Stimulated activated naive CD8-positive, alpha-beta T cell treated with anti-CD3 and anti-CD28 coated beads, Interleukin-15, amount 100 ng/mL, for 72 hours (primary cell): ENCODE results near the gene STK16.
A peak's percentile ranks its signal among the peaks of the same experiment; 100 is the strongest.
"Not testable (repeated sequence)": the region's sequence is repeated elsewhere in the genome, so short reads cannot be mapped to it uniquely, and the experiment has no call there.

Experiments
- ATAC-seq: fragments of 150-1000 bp; cut with Tn5 transposase; 2 replicates; pipeline ENCODE4 v1.10.0; 2021; ENCODE audit warnings: mild to moderate bottlenecking, moderate library complexity
- DNase-seq, 2 donors: peaks; one replicate each; pipeline ENCODE4 v3.0.0; 2021 to 2022
- H3K27ac Mint-ChIP-seq, 2 donors: one replicate each; pipeline ENCODE4 v1.8.0; 2022; ENCODE audit warnings: mild to moderate bottlenecking in 2 of 2, mixed read lengths in 2 of 2, moderate library complexity in 2 of 2
- H3K27me3 Mint-ChIP-seq: one replicate; pipeline ENCODE4 v1.8.0; 2022; ENCODE audit warnings: mixed read lengths
- H3K4me1 Mint-ChIP-seq: one replicate; pipeline ENCODE4 v1.8.0; 2022; ENCODE audit warnings: mild to moderate bottlenecking, mixed read lengths
- H3K4me3 Mint-ChIP-seq, 2 donors: one replicate each; pipeline ENCODE4 v1.8.0; 2022; ENCODE audit warnings: mild to moderate bottlenecking in 2 of 2, mixed read lengths in 2 of 2, moderate library complexity in 1 of 2
- H3K9me3 Mint-ChIP-seq, 2 donors: one replicate each; pipeline ENCODE4 v1.8.0; 2022; ENCODE audit warnings: mixed read lengths in 2 of 2

Gene STK16

DNA sequence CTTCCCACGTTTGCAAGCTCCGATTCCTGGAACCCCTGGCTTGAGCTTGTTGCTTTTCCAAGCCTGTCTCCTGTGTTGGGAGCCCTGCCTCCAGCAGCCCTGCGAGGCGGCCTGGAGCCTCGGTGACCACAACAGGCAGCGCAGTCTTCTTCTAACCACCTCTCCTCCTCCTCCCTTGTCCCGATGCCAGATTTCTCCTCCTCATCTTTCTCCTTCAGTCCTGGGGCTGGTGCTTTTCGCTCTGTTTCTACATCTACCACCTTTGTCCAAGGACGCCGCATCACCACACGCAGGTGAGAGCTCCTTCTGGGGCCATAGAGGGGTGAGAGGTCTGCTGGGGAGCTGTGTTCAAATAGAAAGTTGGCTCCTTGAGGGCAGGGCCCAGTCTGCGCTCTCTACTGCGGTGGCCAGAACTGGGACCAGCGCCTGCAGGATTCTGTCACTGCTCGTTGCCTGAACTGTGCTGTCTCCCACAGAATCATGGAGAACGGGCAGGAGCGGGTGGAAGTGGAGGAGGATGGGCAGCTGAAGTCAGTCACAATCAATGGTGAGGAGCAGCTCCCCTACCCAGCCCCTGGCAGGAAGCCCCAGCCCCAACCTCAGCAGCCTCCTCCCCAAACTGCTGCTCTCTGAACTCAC, 37.8 kb downstream of the STK16 start:
- H3K9me3 Mint-ChIP-seq = no peaks in the 10 kb centered on the region
- H3K27me3 Mint-ChIP-seq = no peaks in the 10 kb centered on the region
- H3K4me3 Mint-ChIP-seq = no peak overlapping the region
- no peak overlapping the region for H3K27ac Mint-ChIP-seq
- H3K4me1 Mint-ChIP-seq = peaks cover 70% of the 10 kb centered on the region
- ATAC-seq = no peak
- no peak for DNase-seq

DNA sequence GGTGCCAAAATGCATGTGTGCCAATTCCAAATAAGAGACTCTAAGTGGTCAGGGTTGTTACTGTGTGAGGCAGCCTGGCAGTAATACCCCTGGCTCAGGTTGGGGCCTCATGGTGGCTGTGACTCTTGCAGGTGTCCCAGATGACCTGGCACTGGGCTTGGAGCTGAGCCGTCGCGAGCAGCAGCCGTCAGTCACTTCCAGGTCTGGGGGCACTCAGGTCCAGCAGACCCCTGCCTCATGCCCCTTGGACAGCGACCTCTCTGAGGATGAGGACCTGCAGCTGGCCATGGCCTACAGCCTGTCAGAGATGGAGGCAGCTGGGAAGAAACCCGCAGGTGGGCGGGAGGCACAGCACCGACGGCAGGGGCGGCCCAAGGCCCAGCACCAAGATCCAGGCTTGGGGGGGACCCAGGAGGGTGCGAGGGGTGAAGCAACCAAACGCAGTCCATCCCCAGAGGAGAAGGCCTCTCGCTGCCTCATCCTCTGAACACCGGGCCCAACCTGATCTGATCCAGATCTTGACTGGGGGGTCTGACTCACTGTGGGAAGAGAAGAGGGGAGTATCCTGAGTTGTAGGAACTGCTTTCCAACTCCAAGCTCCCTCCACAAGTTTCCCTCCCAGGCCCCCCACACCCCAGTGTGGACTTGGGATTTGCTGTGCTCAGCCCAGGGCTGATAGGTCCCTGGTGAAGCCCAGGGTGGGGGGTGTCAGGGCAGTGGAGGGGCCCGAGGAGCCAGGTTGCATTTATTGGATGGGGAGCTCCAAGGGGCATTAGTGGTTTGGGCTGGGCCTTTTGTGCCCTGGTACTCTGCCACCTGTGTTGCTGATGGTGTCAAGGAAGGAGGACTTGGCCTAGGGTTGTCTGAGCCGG, 39.5 kb downstream of the STK16 start:
- Mint-ChIP-seq H3K27ac (no peak overlapping the region), H3K4me1 (peaks cover 56% of the 10 kb centered on the region), H3K27me3 (no peaks in the 10 kb centered on the region), H3K9me3 (no peaks in the 10 kb centered on the region), H3K4me3 (no peak overlapping the region)
- DNase-seq (no peak), ATAC-seq (no peak)

DNA sequence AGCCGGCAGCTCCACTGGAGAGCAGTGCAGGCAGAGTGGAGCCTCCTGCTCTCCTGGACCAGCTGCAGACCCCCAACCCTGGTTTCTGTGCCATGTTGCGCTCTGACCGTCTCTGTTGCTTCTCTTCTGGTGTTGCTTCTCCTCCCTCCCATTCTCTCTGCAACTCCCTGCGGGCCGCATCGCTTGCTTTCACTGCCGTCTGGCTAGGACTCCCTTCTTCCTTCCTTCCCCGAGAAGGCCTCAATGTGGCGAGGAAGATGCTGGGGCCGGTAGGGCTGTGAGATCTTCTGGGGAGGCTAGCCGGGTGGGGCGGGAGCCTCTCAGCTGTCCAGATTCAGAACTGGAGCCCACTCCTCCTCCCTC, 40.1 kb downstream of the STK16 start:
- H3K9me3 Mint-ChIP-seq = no peaks in the 10 kb centered on the region
- no peak overlapping the region for H3K27ac Mint-ChIP-seq
- DNase-seq (no peak), ATAC-seq (no peak)
- no peaks in the 10 kb centered on the region for H3K27me3 Mint-ChIP-seq
- no peak overlapping the region for H3K4me3 Mint-ChIP-seq
- peaks cover 50% of the 10 kb centered on the region for H3K4me1 Mint-ChIP-seq

DNA sequence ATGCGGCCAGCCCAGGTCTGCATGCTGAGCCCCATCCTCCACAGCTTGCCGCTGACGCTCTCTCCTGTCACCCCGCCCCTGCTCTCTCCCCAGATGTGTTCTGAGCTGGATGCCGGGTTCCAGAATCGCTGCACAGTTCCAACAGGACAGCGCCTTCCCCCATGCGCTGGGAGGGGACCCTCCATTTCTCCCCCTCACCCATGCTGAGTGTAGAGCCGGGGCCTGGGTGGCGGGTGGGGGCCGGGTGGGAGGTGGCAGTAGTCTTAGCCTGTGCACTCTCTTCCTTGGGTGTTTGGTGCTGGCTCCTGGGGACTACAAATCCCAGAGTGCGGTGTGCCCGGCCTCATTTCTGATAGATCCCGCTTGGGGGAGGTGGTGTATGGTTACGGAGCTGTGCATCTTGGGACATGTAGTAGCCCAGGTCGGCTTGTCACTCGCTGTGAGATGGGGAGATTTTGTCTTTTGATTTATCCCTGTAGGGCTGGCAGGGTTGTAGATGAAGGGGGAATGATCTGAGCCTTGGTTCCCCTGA, 40.7 kb downstream of the STK16 start:
- peaks cover 44% of the 10 kb centered on the region for H3K4me1 Mint-ChIP-seq
- H3K27ac Mint-ChIP-seq = peak overlapping the region in 1 of 2 donors; percentile 66
- DNase-seq (no peak), ATAC-seq (peak; percentile 26)
- H3K9me3 Mint-ChIP-seq = no peaks in the 10 kb centered on the region
- no peak overlapping the region for H3K4me3 Mint-ChIP-seq
- H3K27me3 Mint-ChIP-seq = no peaks in the 10 kb centered on the region

DNA sequence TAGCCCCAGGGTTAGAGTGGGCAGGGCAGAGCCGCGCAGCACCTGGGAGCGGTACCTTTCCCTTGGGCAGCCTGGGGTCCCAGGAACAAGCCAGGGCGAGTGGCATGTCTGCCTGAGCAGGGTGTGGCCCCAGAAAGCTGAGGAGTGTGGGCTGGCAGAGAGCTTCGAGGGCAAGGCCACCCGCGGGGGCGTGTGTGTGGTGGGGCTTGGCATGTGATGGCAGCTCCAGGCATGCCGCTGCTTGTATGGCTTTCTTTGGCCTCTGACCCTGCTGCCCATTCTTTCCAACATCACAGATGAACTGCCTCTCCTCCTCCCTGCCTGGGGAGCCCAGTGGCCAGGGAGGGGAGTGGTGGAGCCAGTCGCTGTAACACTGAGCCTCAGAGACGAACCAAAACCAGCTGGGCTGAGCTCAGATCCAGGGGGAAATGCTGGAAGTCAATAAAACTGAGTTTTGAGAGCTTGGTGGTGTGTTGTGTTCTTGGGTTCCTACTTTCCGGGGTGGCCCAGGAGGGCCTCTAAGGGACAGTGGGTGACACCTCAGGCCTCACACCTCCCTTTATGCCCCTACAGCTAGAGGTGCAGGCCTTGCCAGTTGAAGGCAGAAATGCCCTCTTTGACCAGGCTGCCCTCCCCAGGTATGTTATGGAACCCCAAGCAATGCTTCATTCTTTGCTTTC, 41.3 kb downstream of the STK16 start:
- H3K4me3 Mint-ChIP-seq = peak overlapping the region in 1 of 2 donors; percentile 31
- H3K27me3 Mint-ChIP-seq = no peaks in the 10 kb centered on the region
- peaks cover 38% of the 10 kb centered on the region for H3K4me1 Mint-ChIP-seq
- DNase-seq = no peak
- ATAC-seq = no peak
- H3K27ac Mint-ChIP-seq = peak overlapping the region in 1 of 2 donors; percentile 66
- no peaks in the 10 kb centered on the region for H3K9me3 Mint-ChIP-seq

DNA sequence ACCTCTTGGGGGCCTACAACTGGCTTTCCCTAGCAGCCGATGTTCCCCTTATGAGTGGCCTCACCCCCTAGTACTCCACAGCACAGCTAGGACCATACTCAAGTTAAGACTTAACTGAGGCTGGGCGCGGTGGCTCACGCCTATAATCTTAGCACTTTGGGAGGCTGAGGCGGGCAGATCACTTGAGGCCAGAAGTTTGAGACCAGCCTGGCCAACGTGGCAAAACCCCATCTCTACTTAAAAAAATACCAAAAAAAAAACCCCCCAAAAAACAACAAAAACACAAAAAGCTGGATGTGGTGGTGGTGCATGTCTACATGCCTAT, 41.8 kb downstream of the STK16 start:
- ATAC-seq, H3K9me3 Mint-ChIP-seq, DNase-seq, H3K4me3 Mint-ChIP-seq, H3K27me3 Mint-ChIP-seq: not testable (repeated sequence)
- peak overlapping the region in 1 of 2 donors; percentile 59 for H3K27ac Mint-ChIP-seq
- H3K4me1 Mint-ChIP-seq = peaks cover 35% of the 10 kb centered on the region

DNA sequence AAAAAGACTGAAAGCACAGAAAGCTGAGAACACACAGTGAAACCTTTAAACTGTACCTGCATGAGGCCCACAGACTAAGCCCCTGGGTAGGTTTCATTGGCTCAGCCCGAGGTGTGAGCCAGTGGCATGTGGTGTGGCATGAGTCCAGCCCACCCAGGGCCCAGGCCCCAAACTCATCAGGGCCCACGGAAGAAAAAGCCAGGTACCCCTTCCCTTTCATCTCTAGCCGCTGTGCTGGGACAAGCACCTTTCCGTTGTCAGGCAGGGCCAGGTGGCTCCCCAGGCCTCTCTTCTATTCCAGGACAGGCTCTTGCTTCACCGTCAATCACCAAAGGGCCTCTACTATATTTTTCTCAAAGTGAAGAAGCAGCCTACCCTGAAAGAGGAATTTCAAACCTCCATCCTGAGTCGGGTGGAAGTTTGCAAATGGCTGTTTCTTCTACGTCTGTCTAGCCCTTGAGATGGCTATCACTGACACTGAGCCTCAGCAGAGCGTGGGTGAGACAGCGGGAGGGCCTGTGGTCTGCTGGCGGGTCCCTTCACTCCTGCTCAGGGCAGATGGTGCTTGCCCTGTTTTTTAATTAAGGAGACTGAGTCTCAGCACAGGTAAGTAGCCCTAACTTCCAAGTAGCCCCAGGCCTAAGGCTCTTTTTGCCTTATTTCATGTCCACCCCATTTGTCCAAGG, 42.4 kb downstream of the STK16 start:
- peaks cover 33% of the 10 kb centered on the region for H3K4me1 Mint-ChIP-seq
- no peak for ATAC-seq
- DNase-seq = no peak
- H3K27ac Mint-ChIP-seq = no peak overlapping the region
- no peaks in the 10 kb centered on the region for H3K9me3 Mint-ChIP-seq
- no peak overlapping the region for H3K4me3 Mint-ChIP-seq
- H3K27me3 Mint-ChIP-seq = no peaks in the 10 kb centered on the region

DNA sequence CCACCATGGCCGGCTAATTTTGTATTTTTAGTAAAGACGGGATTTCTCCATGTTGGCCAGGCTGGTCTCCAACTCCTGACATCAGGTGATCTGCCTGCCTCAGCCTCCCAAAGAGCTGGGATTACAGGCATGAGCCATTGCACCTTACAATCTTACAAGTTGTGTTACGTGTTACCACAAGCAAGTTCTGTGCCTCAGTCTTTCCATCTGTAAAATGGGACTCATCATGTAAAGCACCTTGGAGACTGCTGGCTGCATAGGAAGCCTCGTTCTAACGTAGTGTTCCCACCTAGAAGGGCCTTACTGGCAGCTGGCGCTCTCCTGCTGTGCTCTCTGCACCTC, 43.9 kb downstream of the STK16 start:
- H3K27ac Mint-ChIP-seq = no peak overlapping the region
- H3K4me1 Mint-ChIP-seq = peaks cover 33% of the 10 kb centered on the region
- H3K4me3 Mint-ChIP-seq = no peak overlapping the region
- H3K9me3 Mint-ChIP-seq = no peaks in the 10 kb centered on the region
- H3K27me3 Mint-ChIP-seq = no peaks in the 10 kb centered on the region
- ATAC-seq = no peak
- DNase-seq = no peak

DNA sequence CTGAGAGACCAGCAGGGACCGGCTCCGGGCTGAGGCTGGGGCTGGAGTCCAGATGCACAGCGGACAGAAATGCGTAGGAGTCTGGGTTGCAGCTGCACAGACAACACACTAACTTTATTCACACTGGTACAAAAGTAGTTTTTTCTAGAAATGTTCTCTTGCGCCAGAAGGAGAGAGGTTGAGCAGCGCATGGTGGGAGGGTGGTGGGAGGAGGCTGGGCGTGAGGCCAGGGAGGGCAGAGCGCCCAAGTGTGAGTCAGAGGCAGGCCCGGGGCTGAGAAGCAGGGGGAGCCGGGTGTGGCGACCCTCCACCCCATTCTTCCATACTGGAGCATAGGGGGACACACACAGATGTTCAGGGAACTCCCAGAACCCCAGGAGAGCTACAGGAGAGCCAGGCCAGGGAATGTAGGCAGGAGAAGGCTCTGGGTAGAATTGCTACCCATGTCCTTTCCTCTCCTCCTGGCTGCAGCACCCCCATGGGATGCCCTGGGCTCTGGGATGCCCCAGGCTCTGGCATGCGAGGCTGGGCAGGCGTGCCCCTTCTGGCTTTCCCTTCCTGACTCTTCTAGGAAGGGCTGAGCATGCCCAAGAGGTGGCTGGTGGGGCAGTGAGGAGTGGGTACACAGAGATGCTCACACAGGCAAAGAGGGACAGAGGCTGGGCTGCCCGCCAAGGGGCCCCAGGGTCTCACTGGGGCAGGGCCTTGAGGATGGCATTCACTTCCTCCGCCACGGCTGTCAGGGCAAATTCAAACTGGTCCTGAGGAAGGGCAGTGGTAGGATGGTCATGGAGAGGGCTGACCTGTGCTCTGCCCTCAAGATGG, 44.5 kb downstream of the STK16 start:
- Mint-ChIP-seq H3K4me1 (peaks cover 38% of the 10 kb centered on the region), H3K27ac (peak overlapping the region in 1 of 2 donors; percentile 89)

DNA sequence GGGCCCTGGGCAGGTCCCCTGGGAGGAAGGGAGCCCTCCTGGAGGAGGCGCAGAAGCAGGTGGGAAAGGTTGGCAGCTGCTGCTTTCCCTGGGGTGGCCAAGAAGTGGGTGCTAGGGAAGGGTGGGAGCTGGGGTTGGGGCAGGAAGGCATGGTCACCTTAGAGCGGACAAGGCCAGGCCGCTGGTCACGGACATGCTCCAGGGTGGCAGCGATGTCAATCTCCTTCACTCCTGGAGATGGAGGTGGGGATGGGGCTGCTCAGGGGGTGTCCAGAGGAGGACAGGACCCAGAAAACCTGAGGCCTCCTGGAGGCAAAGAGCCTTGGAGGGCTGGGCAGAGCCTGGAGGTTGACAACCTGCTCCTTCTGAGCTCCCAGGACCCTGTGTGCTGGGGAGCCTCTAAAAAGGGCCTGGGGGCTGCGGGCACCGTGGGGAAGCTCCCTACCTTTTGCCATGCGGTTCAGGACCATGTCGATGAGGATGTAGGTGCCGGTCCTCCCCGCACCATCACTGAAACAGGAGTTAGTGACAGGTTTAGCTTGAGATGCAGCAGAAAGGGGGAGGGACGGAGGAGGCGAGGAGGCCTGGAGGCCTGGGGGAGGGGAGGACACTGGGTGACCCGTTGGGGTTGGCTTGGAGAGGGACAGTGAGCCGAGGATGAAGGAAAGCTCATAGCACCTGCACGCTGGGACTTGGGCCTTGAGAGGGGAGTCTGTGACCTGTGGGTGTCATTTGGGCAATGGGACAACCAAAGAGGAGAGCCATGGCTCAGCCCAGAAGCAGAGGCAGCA, 45.3 kb downstream of the STK16 start:
- Mint-ChIP-seq H3K4me1 (peaks cover 40% of the 10 kb centered on the region), H3K27ac (no peak overlapping the region), H3K9me3 (no peaks in the 10 kb centered on the region), H3K4me3 (no peak overlapping the region), H3K27me3 (no peaks in the 10 kb centered on the region)
- no peak for DNase-seq
- ATAC-seq = no peak

More for the DNA sequence above, 44.5 kb downstream of the STK16 start:
- Mint-ChIP-seq H3K27me3 (no peaks in the 10 kb centered on the region), H3K9me3 (no peaks in the 10 kb centered on the region), H3K4me3 (no peak overlapping the region)
- DNase-seq (no peak), ATAC-seq (no peak)

DNA sequence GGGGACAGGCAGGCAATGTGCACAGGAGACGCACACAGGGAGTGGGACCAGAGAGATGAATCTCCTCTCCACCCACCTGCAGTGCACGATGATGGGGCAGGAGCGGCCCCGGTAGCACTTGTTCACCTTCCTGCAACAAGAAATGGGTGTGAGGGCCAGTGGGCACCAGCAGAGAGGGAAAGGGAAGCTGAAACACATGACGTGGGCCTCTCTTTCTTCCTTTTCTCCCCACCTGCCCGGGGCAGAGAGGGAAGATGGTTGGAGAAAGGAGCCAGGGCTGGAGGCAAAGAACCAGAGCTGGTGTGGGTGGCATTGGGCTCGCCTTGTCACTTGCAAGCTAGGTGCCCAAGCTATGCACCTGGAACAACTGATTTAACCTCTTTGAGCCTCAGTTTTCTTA, 46.1 kb downstream of the STK16 start:
- DNase-seq (no peak), ATAC-seq (no peak)
- peaks cover 42% of the 10 kb centered on the region for H3K4me1 Mint-ChIP-seq
- H3K9me3 Mint-ChIP-seq = no peaks in the 10 kb centered on the region
- peak overlapping the region in 1 of 2 donors; percentile 38 for H3K27ac Mint-ChIP-seq
- H3K4me3 Mint-ChIP-seq = no peak overlapping the region
- H3K27me3 Mint-ChIP-seq = no peaks in the 10 kb centered on the region

DNA sequence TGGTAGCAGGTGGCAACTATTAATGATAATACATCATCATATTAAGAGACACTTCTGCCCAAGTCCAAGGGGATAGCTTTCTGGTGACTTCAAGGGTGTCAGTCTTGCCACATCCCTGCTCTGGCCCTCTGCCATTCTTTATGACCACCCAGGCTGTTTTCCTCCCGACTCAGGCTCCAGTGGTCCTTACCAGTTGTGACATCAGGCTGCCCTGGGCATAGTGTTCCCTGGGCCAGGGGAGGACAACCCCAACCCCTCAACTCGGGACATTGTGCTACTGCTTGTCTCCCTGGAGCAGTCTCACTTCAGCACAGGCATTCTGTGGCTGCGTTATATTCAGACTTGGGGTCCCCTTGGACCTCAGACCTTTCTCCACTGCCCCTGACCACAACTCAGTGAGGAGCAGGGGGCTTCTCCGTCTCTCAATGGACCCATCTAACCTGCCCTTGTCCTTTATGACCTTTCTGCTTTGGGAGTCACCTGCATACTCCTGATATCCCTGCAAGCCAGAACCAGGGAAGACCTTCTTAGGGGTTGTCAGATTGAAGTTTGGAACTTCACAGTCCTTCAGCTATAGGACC, 46.7 kb downstream of the STK16 start:
- Mint-ChIP-seq H3K4me1 (peaks cover 42% of the 10 kb centered on the region), H3K9me3 (no peaks in the 10 kb centered on the region), H3K27me3 (no peaks in the 10 kb centered on the region), H3K4me3 (no peak overlapping the region), H3K27ac (no peak overlapping the region)
- DNase-seq (no peak), ATAC-seq (no peak)

DNA sequence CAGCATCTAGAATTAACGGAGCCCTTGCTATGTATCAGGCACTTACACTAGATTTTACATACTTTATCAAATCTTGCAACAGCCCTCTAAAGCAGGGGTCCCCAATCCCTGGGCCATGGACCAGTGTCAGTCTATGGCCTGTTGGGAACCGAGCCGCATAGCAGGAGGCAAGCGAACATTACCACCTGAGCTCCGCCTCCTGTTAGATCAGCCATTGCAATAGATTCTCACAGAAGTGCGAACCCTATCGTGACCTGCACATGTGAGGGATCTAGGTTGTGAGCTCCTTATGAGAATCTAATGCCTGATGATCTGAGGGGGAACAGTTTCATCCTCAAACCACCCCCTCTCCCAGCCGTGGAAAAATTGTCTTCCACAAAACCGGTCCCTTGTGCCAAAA, 47.3 kb downstream of the STK16 start:
- Mint-ChIP-seq H3K9me3 (no peaks in the 10 kb centered on the region), H3K27me3 (no peaks in the 10 kb centered on the region), H3K27ac (no peak overlapping the region), H3K4me3 (no peak overlapping the region), H3K4me1 (peaks cover 41% of the 10 kb centered on the region)
- ATAC-seq = no peak
- no peak for DNase-seq

DNA sequence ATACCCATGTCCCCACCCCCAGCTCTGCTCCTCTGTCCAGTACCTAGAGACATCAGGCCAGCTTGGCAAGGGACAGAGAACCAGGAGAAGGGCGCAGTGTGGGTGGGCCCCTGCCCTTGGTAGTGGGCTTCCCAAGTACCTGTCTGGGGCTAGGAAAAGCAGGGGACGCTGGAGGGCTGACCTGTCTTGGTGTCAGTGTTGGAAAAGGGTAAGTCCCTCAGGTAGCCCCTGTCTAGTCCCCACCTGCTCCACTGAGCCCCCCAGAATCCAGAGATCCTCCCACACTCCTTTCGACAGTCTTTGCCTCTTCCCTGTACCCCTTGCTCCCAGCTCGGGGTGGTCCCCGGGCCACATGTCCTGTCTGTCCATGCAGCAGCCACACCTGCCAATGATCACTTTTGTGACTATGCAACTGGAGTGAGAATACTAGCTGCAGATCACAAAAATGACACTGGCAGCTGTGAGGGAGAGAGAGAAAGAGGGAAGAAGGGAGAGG, 48.5 kb downstream of the STK16 start:
- H3K9me3 Mint-ChIP-seq = no peaks in the 10 kb centered on the region

More for the DNA sequence above, 48.5 kb downstream of the STK16 start:
- no peaks in the 10 kb centered on the region for H3K27me3 Mint-ChIP-seq
- no peak for ATAC-seq
- H3K4me3 Mint-ChIP-seq = peak overlapping the region; percentile 77
- H3K27ac Mint-ChIP-seq = peak overlapping the region; percentile 37 to 85
- peaks cover 48% of the 10 kb centered on the region for H3K4me1 Mint-ChIP-seq
- DNase-seq = peak in 1 of 2 donors; percentile 9
